GM13976 (cell line): ENCODE measurements around the gene C14orf39.
"Not testable (repeated sequence)": the region's sequence is repeated elsewhere in the genome, so short reads cannot be mapped to it uniquely, and the experiment has no call there.

ENCODE experiments used
- DNase-seq: peaks from one replicate; pipeline ENCODE4 v3.0.0; 2012; ENCODE audit warnings: low spot score
- CTCF ChIP-seq: IDR thresholded peaks from 2 replicates; pipeline ENCODE4 v1.5.1; 2012; ENCODE audit warnings: borderline replicate concordance, mild to moderate bottlenecking; ENCODE audit not compliant: insufficient read depth; ENCODE audit errors: extremely low read depth, missing control alignments, control extremely low read depth
- in situ Hi-C: fragments of 300-500 bp; cut with MboI; formaldehyde crosslinking; loops from one replicate; pipeline ENCODE4 v1.12.0; 2022; ENCODE audit warnings: low sequenced_read_pairs, mixed read lengths, inconsistent platforms; ENCODE audit not compliant: unreplicated experiment

The C14orf39 gene

GRCh38 chr14:60455875-60456274, 30.0 kb downstream of the C14orf39 start:
- in situ Hi-C loops, result no loop called here
- no peak for DNase-seq
- no peak for TF ChIP-seq CTCF

GRCh38 chr14:60430276-60430675, 55.6 kb downstream of the C14orf39 start:
- no peak for TF ChIP-seq CTCF
- no peak for DNase-seq
- in situ Hi-C loops, result no loop called here

- TF ChIP-seq CTCF, result no peak
- in situ Hi-C loops, result no loop called here
- no peak for DNase-seq
Measured at GRCh38 chr14:60420050-60420449, 65.8 kb downstream of the C14orf39 start.

GRCh38 chr14:60397550-60397949, 88.3 kb downstream of the C14orf39 start:
- DNase-seq, in situ Hi-C loops: not testable (repeated sequence)

GRCh38 chr14:60396718-60397343, 89.0 kb downstream of the C14orf39 start:
- DNase-seq, result no peak
- TF ChIP-seq CTCF, result no peak
- in situ Hi-C loops, result no loop called here
